Measurements from ENCODE around the gene GNAZ.

Gene GNAZ

DNA sequence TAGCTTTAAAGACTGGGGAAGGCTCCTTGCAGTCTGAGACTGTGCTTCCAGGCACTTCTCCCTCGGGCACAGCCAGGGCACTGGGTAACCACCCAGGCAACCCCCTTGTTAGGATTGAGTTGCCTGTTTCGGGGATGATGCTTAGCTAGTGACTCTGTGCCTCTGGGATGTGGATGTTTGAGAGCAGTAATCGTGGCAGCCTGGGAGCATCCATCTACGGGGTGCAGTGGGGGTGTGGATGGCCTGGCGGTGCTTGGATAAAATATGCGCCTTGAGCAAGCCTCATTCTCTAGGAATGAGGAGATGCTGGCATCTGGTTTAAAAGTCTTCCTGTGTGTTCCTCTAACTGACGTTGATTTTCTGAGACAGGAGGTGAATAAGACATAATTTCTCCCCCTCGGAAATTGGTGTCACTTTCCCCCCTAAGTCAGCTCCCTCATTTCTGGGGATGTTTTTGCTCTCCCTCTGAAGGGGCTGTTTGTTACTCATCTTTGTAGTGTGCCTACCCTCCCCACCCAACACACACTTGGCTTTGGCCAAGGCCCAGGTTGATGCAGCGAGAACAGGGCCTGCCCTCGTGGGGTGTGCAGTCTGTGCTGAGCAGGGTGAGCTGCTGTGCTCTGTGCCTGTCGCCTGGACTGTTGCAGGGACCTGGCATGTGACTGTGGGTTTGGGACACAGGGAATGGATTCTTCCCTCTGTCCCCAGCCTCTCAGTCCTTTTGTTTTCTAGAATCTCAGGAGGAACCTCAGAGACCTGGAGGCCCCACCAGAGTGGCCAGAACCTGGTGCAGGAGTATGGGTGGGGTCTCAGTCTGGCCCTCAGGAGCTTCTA is 2.0 kb downstream of the GNAZ start:
- H3K27ac Mint-ChIP-seq = no peak overlapping the region
- peak overlapping the region in 1 of 2 donors; percentile 64 for H3K4me3 Mint-ChIP-seq

GRCh38 chr22:23072911-23073491 is 2.7 kb downstream of the GNAZ start:
- H3K27ac Mint-ChIP-seq = no peak overlapping the region
- DNase-seq = no peak
- peaks cover 0 to 35% of the 10 kb centered on the region in 2 donors for H3K27me3 Mint-ChIP-seq
- peaks cover 8% of the 10 kb centered on the region for H3K36me3 Mint-ChIP-seq (ENCODE audit: insufficient read depth)
- no peak overlapping the region for H3K4me3 Mint-ChIP-seq
- H3K4me1 Mint-ChIP-seq (ENCODE audit: low read depth in 2 of 2) = peaks cover 11 to 14% of the 10 kb centered on the region in 2 donors
- no peaks in the 10 kb centered on the region for H3K9me3 Mint-ChIP-seq
- no peak for ATAC-seq (replicated peaks)

More for the DNA sequence above, 2.0 kb downstream of the GNAZ start:
- no peak for DNase-seq
- peaks cover 16 to 19% of the 10 kb centered on the region in 2 donors for H3K4me1 Mint-ChIP-seq (ENCODE audit: low read depth in 2 of 2)
- H3K36me3 Mint-ChIP-seq (ENCODE audit: insufficient read depth) = peaks cover 8% of the 10 kb centered on the region
- no peaks in the 10 kb centered on the region for H3K9me3 Mint-ChIP-seq
- peaks cover 0 to 32% of the 10 kb centered on the region in 2 donors for H3K27me3 Mint-ChIP-seq
- no peak for ATAC-seq (replicated peaks)

DNA sequence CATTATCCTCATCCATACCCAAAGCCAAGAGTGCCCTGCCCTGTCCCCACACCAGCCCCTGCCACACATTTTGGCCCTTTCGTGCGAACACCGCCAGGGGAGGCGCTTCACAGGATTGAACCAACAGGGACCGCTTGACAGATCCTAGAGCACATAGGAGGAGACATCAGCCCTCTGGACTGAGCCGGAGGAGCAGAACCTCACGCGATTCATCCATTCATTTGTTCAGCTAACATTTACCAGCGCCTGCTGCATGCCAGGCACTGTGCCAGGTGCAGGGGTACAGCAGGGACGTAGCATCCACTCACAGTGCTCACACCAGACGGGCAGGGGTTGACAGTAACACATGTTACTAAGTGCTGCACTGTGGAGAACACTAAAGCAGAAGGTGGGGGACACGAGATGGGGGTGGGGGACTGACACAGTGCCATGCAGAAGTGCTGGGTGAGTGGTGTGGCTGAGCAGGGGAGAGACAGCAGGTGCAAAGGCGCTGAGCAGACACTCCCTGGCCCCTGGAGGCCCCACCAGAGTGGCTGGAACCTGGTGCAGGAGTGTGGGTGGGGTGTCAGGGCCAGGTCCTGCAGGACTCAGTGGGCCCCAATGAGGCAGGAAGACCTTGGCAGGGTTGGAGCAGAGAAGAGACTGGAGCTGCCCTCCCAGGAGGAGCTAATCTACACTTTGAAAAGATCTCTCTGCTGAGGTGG is 3.4 kb downstream of the GNAZ start:
- ATAC-seq (replicated peaks) (no peak), DNase-seq (no peak)
- H3K27ac Mint-ChIP-seq = no peak overlapping the region

DNA sequence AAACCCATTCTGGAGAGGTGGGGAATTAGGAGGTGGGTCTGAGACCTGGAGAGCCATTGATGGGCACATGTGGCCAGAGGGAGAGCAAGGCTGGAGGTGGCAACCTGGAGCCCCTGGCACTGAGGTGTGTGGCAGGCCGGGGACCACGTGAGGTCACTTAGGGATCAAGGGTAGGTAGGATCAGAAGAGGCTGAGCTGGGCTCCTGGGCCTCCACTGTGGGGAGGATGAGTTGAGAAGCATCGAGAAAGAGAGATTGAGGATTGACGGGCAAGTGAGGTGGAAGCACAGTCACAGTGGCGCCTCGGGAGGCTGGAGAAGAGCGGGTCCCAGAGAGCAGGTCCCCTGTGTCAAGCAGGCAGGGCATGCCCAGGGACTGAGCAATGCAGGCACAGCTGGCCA is 4.1 kb downstream of the GNAZ start:
- Mint-ChIP-seq H3K4me1 (ENCODE audit: low read depth in 2 of 2) (peaks cover 8 to 9% of the 10 kb centered on the region in 2 donors), H3K27me3 (peaks cover 0 to 40% of the 10 kb centered on the region in 2 donors), H3K9me3 (no peaks in the 10 kb centered on the region), H3K4me3 (no peak overlapping the region), H3K36me3 (ENCODE audit: insufficient read depth) (peaks cover 8% of the 10 kb centered on the region), H3K27ac (no peak overlapping the region)
- DNase-seq (no peak), ATAC-seq (replicated peaks) (no peak)

More for the DNA sequence above, 3.4 kb downstream of the GNAZ start:
- Mint-ChIP-seq H3K4me1 (ENCODE audit: low read depth in 2 of 2) (peaks cover 9 to 11% of the 10 kb centered on the region in 2 donors), H3K27me3 (peaks cover 0 to 40% of the 10 kb centered on the region in 2 donors), H3K4me3 (no peak overlapping the region), H3K36me3 (ENCODE audit: insufficient read depth) (peaks cover 8% of the 10 kb centered on the region), H3K9me3 (no peaks in the 10 kb centered on the region)

DNA sequence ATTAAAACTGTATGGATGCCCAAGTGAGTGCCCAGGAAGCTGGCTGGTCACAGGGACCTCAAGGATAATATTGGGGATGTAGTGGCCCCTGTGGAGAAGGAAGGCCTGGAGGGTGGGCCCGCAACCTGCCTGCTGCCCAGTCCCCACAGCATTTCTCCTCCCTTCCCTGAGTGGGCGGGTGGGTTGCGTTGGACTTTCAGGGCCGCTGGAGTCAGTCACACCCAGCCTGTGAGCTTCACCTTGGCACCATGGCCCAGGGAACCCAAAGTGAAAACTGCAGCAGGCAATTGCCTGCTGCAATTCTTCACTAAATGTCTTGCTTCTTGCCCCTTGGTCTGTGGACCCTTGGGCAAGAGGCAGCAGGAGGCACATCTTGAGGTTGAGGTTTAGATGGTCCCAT is 4.7 kb downstream of the GNAZ start:
- H3K36me3 Mint-ChIP-seq (ENCODE audit: insufficient read depth) = peaks cover 7% of the 10 kb centered on the region
- no peak for DNase-seq
- ATAC-seq (replicated peaks) = no peak

GRCh38 chr22:23075525-23076216 is 5.4 kb downstream of the GNAZ start:
- H3K27ac Mint-ChIP-seq = no peak overlapping the region
- ATAC-seq (replicated peaks) (no peak), DNase-seq (no peak)
- no peaks in the 10 kb centered on the region for H3K9me3 Mint-ChIP-seq
- no peak overlapping the region for H3K4me3 Mint-ChIP-seq
- peaks cover 5 to 8% of the 10 kb centered on the region in 2 donors for H3K4me1 Mint-ChIP-seq (ENCODE audit: low read depth in 2 of 2)
- peaks cover 7% of the 10 kb centered on the region for H3K36me3 Mint-ChIP-seq (ENCODE audit: insufficient read depth)
- peaks cover 0 to 40% of the 10 kb centered on the region in 2 donors for H3K27me3 Mint-ChIP-seq

More for the DNA sequence above, 4.7 kb downstream of the GNAZ start:
- peaks cover 4 to 6% of the 10 kb centered on the region in 2 donors for H3K4me1 Mint-ChIP-seq (ENCODE audit: low read depth in 2 of 2)
- H3K27ac Mint-ChIP-seq = no peak overlapping the region
- H3K4me3 Mint-ChIP-seq = no peak overlapping the region
- H3K27me3 Mint-ChIP-seq = peaks cover 0 to 40% of the 10 kb centered on the region in 2 donors
- no peaks in the 10 kb centered on the region for H3K9me3 Mint-ChIP-seq

DNA sequence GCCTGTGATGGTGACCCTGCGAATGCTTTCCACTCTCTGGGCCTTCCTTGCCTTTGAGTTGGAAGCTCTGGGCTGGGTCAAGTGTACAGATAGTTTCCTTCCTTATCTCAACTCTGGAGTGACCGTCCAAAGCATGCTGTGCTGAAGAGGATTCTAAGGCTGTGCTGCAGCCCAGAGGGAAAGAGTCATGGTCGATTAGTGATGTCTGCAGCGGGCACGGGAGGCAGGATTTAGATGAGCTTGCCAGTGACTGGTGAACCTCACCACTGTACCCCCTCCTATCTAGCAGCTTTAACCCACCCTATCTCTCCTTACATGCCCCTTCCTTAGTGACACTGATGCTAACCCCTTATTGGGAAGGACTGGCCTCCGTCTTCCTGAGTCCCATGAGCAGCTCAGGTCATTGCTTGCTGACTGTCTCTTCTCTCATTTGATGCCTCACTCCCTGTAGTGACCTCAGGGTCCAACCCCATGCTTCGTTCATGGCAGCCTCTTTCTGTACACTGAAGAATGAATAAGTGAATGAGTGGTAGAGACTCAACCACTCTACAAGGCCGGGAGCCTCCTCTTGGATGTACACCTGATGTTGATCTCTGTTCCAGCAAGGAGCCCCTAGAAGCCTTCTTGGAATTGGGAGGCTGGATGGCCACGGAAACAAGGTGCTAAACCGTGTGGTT is 6.7 kb downstream of the GNAZ start:
- no peak overlapping the region for H3K27ac Mint-ChIP-seq
- DNase-seq = no peak
- H3K4me3 Mint-ChIP-seq = no peak overlapping the region
- H3K4me1 Mint-ChIP-seq (ENCODE audit: low read depth in 2 of 2) = peaks cover 2 to 3% of the 10 kb centered on the region in 2 donors
- H3K9me3 Mint-ChIP-seq = no peaks in the 10 kb centered on the region
- H3K27me3 Mint-ChIP-seq = peaks cover 0 to 32% of the 10 kb centered on the region in 2 donors
- peaks cover 2% of the 10 kb centered on the region for H3K36me3 Mint-ChIP-seq (ENCODE audit: insufficient read depth)
- ATAC-seq (replicated peaks) = no peak

DNA sequence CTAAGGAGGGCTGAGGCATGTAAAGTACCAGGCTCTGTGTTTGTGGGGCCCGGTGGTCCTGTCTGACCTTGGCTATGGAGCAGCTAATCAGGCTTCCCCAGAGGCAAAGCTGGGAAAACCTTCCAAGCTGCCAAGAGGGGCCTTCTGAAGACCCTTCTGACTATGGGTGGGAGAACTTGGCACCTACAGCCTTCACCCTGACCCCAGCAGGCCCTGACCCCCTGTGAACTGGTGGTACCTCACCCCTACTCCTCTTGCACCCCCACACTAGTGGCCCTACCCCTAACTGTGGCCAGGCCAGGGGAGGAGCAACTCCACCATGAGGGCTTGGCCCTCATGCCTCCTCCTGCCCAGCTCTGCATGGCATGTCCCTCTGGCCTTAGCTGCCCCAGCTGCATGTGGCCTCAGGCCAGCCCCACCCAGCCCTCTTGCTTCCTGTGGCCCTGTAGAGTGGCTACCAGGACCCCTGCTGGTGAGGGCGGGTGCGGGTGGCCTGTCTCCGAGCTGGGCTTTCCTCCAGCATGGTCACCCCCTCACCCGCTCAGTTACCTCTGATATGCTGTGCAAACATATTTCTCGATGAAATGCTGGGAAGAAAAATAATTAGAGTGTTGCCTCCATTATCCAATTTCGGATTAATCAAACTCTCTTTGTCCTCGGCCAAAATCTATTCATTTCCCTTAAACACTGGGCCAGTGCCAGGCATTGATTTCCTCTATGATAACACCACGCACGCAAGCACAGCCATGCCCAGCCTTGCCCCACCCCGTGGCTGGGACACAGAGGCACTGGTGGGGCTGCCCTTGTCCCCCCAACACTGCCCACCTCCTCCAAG is 7.5 kb downstream of the GNAZ start:
- Mint-ChIP-seq H3K4me1 (ENCODE audit: low read depth in 2 of 2) (peaks cover 2 to 3% of the 10 kb centered on the region in 2 donors), H3K27me3 (peaks cover 0 to 34% of the 10 kb centered on the region in 2 donors), H3K9me3 (no peaks in the 10 kb centered on the region), H3K36me3 (ENCODE audit: insufficient read depth) (peaks cover 2% of the 10 kb centered on the region), H3K27ac (no peak overlapping the region), H3K4me3 (no peak overlapping the region)
- DNase-seq (no peak), ATAC-seq (replicated peaks) (no peak)

- no peak for DNase-seq
- ATAC-seq (replicated peaks) = no peak
- no peak overlapping the region for H3K27ac Mint-ChIP-seq
- H3K4me1 Mint-ChIP-seq (ENCODE audit: low read depth in 2 of 2) = peaks cover 2 to 3% of the 10 kb centered on the region in 2 donors
- H3K4me3 Mint-ChIP-seq = no peak overlapping the region
- no peaks in the 10 kb centered on the region for H3K9me3 Mint-ChIP-seq
- peaks cover 0 to 33% of the 10 kb centered on the region in 2 donors for H3K27me3 Mint-ChIP-seq
- H3K36me3 Mint-ChIP-seq (ENCODE audit: insufficient read depth) = peaks cover 2% of the 10 kb centered on the region
Observed at GRCh38 chr22:23078462-23078787, 8.1 kb downstream of the GNAZ start.

- Mint-ChIP-seq H3K4me1 (ENCODE audit: low read depth in 2 of 2) (peaks cover 2 to 3% of the 10 kb centered on the region in 2 donors), H3K9me3 (no peaks in the 10 kb centered on the region), H3K4me3 (no peak overlapping the region), H3K36me3 (ENCODE audit: insufficient read depth) (peaks cover 2% of the 10 kb centered on the region), H3K27me3 (peaks cover 0 to 25% of the 10 kb centered on the region in 2 donors), H3K27ac (peak overlapping the region in 1 of 2 donors; percentile 45)
- DNase-seq (no peak), ATAC-seq (replicated peaks) (no peak)
Observed at GRCh38 chr22:23079240-23079768, 9.0 kb downstream of the GNAZ start.

DNA sequence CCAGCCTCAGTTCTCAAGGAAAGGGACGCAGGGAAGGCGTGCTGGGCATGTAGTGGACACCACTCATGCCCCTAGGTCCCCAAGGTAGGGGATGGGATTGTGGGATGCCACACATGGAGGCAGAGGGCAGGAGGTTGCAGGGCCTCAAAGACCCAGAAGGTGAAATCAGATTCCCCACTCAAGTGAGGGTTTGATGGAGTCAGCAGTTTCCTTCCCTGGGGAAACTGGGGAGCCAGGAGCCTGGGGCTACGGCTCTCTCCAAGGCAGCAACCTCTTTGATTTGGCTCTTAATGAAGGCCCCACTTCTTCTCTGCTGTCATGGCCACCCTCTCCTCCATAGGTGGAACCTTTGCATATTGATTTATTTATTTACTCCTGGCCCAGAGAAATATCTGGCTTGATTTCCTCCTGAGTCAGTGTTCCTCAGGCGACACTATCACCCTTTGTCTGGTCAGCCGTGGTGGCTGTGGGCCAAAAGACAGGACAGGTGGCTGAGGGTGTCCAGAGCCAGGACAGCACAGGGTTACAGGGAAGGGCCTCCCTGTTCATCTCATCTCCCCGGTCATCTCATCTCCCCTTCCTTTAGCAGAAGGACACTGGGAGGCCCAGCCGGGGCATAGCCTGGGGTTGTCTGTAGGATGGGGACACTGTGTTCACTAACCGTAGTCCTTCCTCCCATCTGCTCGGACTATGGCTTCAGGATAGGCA is 9.6 kb downstream of the GNAZ start:
- Mint-ChIP-seq H3K9me3 (no peaks in the 10 kb centered on the region), H3K27me3 (peaks cover 0 to 18% of the 10 kb centered on the region in 2 donors), H3K36me3 (ENCODE audit: insufficient read depth) (peaks cover 2% of the 10 kb centered on the region), H3K27ac (peak overlapping the region in 1 of 2 donors; percentile 45), H3K4me1 (ENCODE audit: low read depth in 2 of 2) (peaks cover 2 to 3% of the 10 kb centered on the region in 2 donors), H3K4me3 (no peak overlapping the region)
- DNase-seq (no peak), ATAC-seq (replicated peaks) (no peak)
